Smooth muscle cell (in vitro differentiated cells): Measurements from ENCODE around the gene RAB15. TPM values are rescaled to one million over a fixed set of nuclear protein-coding genes. Genes with fewer than 3 reads are reported as not detected.

Source experiments
- DNase-seq: peaks from one replicate; lab custom pipeline; 2025; ENCODE audit not compliant: unreplicated experiment; lab: John Stamatoyannopoulos, UW
- H2AFZ ChIP-seq: fragments of 200-600 bp; sonication (generic); 2 replicates; pipeline ENCODE4 v1.6.0; 2016; ENCODE audit warnings: antibody characterized with exemption, low read depth, mild to moderate bottlenecking
- H3F3A ChIP-seq: fragments of 200-600 bp; sonication (generic); 2 replicates; pipeline ENCODE4 v1.6.0; 2017; ENCODE audit warnings: antibody characterized with exemption, low read depth
- H3K27ac ChIP-seq: fragments of 200-600 bp; sonication (generic); 2 replicates; pipeline ENCODE4 v1.5.1; 2016; ENCODE audit warnings: low read depth, mild to moderate bottlenecking
- H3K27me3 ChIP-seq: fragments of 200-600 bp; sonication (generic); 2 replicates; pipeline ENCODE4 v1.6.1; 2016; ENCODE audit warnings: low read depth, mild to moderate bottlenecking
- H3K36me3 ChIP-seq: fragments of 200-600 bp; sonication (generic); 2 replicates; pipeline ENCODE4 v1.5.1; 2016; ENCODE audit warnings: low read depth
- H3K4me1 ChIP-seq: fragments of 200-600 bp; sonication (generic); 2 replicates; pipeline ENCODE4 v1.5.1; 2016; ENCODE audit warnings: low read depth
- H3K4me2 ChIP-seq: fragments of 200-600 bp; sonication (generic); 2 replicates; pipeline ENCODE4 v1.6.0; 2016; ENCODE audit warnings: mild to moderate bottlenecking
- H3K4me3 ChIP-seq: fragments of 200-600 bp; sonication (generic); 2 replicates; pipeline ENCODE4 v1.5.1; 2016; ENCODE audit warnings: mild to moderate bottlenecking
- H3K79me2 ChIP-seq: fragments of 200-600 bp; sonication (generic); 2 replicates; pipeline ENCODE4 v1.6.0; 2016; ENCODE audit warnings: low read depth, mild to moderate bottlenecking
- H3K9ac ChIP-seq: fragments of 200-600 bp; sonication (generic); 2 replicates; pipeline ENCODE4 v1.6.0; 2016; ENCODE audit warnings: low read depth
- H3K9me3 ChIP-seq: fragments of 200-600 bp; sonication (generic); replicated peaks from 2 replicates; pipeline ENCODE4 v1.5.1; 2016; ENCODE audit warnings: low read depth
- H4K20me1 ChIP-seq: fragments of 200-600 bp; sonication (generic); 2 replicates; pipeline ENCODE4 v1.6.0; 2016; ENCODE audit warnings: low read depth
- WGBS: methylation state at CpG from one replicate; pipeline ENCODE4 v1.1.7; 2016; ENCODE audit warnings: low lambda C conversion rate; 5-methylcytosine and 5-hydroxymethylcytosine counted together
- polyA plus RNA-seq: library from polyadenylated mRNA; unstranded; fragments of >200 nt; fragmentation: Nextera tagmentation; extraction: Ambion mirVana; gene quantifications from 2 replicates; pipeline ENCODE4 v1.2.1, GENCODE V29; 2016
- total RNA-seq: library from RNA; depleted of rRNA; stranded (reverse); fragments of >200 nt; gene quantifications from 2 replicates; pipeline ENCODE4 v1.2.3, GENCODE V29; 2014
- TF ChIP-seq, protein P1 (sequence below): fragments of 200-600 bp; sonication (generic); IDR thresholded peaks from 2 replicates; pipeline ENCODE4 v1.5.1; 2017; ENCODE audit warnings: borderline replicate concordance, mild to moderate bottlenecking, antibody characterized with exemption; ENCODE audit not compliant: insufficient read depth, poor library complexity, severe bottlenecking

Gene RAB15
- total and polyA plus RNA-seq, 2 experiments from 2014 or later: 7.1 to 7.7 TPM

DNA sequence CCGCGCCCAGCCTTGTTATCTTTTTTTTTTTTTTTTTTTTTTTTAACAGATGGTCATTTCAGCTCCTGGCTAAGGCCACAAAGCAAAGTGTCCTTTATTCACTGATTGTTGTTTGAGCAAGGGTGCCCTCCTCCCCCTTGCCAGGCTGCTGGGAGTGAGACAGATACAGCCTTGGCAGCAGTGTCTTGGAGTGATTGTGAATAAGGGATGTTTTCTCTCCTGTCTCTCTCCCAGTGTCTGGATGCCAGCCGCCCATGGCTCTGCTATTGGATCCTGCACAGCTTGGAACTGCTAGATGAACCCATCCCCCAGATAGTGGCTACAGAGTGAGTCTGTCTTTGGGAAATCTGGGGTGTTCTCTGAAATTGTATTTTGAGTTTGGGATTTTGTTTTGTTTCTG lies 43.3 kb upstream of the RAB15 start:
- Histone ChIP-seq H3K27ac (no peak overlapping the region), H3K9me3 (no peaks in the 10 kb centered on the region), H2AFZ (no peak overlapping the region), H3K9ac (no peak overlapping the region), H4K20me1 (no peaks in the 10 kb centered on the region), H3K4me2 (no peak overlapping the region), H3K4me1 (peaks cover 4% of the 10 kb centered on the region), H3K4me3 (no peak overlapping the region), H3K36me3 (peaks cover 4% of the 10 kb centered on the region), H3K79me2 (no peaks in the 10 kb centered on the region), H3K27me3 (no peaks in the 10 kb centered on the region), H3F3A (no peaks in the 10 kb centered on the region)
- DNase-seq: no peak
- WGBS: 89% methylated on average over 3 of the region's 3 CpGs
- TF ChIP-seq, protein P1, sequence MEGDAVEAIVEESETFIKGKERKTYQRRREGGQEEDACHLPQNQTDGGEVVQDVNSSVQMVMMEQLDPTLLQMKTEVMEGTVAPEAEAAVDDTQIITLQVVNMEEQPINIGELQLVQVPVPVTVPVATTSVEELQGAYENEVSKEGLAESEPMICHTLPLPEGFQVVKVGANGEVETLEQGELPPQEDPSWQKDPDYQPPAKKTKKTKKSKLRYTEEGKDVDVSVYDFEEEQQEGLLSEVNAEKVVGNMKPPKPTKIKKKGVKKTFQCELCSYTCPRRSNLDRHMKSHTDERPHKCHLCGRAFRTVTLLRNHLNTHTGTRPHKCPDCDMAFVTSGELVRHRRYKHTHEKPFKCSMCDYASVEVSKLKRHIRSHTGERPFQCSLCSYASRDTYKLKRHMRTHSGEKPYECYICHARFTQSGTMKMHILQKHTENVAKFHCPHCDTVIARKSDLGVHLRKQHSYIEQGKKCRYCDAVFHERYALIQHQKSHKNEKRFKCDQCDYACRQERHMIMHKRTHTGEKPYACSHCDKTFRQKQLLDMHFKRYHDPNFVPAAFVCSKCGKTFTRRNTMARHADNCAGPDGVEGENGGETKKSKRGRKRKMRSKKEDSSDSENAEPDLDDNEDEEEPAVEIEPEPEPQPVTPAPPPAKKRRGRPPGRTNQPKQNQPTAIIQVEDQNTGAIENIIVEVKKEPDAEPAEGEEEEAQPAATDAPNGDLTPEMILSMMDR: no peak

DNA sequence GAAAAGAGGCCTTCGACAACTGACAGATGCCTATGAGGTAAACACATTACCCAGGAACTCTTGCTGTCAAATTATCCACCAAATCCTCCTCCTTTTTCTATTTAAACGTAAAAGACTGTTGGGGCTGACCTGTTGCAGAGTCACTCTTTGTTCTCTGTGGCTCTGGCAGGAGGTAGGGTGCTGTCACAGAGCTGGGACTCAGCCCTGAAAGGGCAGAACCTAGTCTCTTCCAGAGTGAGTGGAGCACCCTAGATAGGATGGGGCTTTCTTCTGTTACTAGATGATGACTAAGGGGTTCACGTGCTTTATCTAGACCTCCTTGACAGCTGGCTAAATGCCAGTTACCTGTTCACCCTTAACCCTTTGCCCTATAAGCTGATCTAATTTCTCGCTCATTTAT lies 40.2 kb upstream of the RAB15 start:
- TF ChIP-seq, protein P1: no peak
- no peak overlapping the region for H3K9ac ChIP-seq
- no peak overlapping the region for H3K4me2 ChIP-seq
- peaks cover 4% of the 10 kb centered on the region for H3K36me3 ChIP-seq
- H3K4me3 ChIP-seq: no peak overlapping the region
- no peaks in the 10 kb centered on the region for H4K20me1 ChIP-seq
- H3K27me3 ChIP-seq: no peaks in the 10 kb centered on the region
- WGBS: 94% methylated on average over 4 of the region's 4 CpGs
- no peak for DNase-seq
- H3K79me2 ChIP-seq: no peaks in the 10 kb centered on the region
- H3K4me1 ChIP-seq: no peaks in the 10 kb centered on the region
- no peak overlapping the region for H3K27ac ChIP-seq
- H3F3A ChIP-seq: no peaks in the 10 kb centered on the region
- no peak overlapping the region for H2AFZ ChIP-seq
- H3K9me3 ChIP-seq: no peaks in the 10 kb centered on the region

DNA sequence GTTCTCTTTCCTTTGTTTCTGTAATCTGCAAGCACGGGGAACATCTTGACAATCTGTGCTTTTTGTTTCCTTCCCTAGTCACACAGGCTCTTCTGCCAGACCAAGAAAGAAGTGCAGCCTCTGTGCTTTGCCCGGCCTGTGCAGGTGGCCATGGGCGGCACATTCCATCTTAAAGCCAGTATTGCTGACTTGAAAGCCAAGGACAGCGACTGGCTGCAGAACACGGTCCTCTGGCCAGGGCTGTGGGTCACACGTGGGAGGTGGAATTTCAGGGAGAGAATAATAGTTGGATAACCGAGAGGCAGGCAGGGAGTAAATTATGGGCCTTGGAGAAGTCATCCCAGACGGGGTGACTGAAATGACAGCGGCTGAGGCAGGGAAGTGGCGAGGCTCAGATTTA lies 39.4 kb upstream of the RAB15 start:
- Histone ChIP-seq H4K20me1 (no peaks in the 10 kb centered on the region), H3K36me3 (peaks cover 4% of the 10 kb centered on the region), H3K4me3 (no peak overlapping the region), H3F3A (no peaks in the 10 kb centered on the region), H3K79me2 (no peaks in the 10 kb centered on the region), H3K4me1 (no peaks in the 10 kb centered on the region), H3K4me2 (no peak overlapping the region), H3K9me3 (no peaks in the 10 kb centered on the region), H3K27ac (no peak overlapping the region), H2AFZ (no peak overlapping the region), H3K27me3 (no peaks in the 10 kb centered on the region), H3K9ac (no peak overlapping the region)
- TF ChIP-seq, protein P1: no peak
- WGBS: 90% methylated on average over 10 of the region's 10 CpGs
- no peak for DNase-seq

DNA sequence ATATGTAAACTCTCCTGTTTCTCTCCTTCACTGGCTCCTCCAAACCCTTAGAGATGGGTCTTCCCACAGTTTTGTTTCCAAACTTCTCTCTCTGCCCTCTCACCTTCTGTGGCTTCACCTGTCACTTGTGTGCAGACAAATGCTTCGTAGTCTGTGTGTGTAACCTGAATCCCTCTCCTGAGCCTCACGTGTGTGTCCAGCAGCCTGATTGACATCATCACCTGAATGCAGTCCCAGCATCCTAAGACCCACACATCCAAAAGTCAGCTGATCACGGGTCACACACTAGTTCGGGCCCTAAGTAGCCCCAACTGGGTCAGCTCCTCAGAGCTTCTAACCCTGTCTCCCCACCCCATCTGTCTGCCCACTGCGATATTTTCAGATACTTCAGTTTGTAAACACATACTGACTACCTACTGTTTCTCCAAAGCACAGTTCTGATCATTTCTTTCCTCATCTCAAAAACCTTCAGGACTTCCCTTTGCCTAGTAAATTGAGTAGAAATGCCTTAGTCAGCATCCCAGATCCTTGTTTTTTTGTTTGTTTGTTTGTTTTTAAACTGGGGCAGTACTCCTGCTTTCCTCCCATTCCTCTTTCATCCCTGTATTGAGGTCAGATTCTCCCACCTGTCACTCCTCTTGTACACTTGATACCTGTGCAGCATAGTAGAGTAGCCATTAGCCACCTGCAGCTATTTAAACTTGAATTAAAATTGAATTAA lies 38.2 kb upstream of the RAB15 start:
- Histone ChIP-seq H3K4me2 (no peak overlapping the region), H3K4me1 (no peaks in the 10 kb centered on the region), H3K27ac (no peak overlapping the region), H4K20me1 (no peaks in the 10 kb centered on the region), H3F3A (no peaks in the 10 kb centered on the region), H3K27me3 (no peaks in the 10 kb centered on the region), H3K9ac (no peak overlapping the region), H3K4me3 (no peak overlapping the region), H3K79me2 (no peaks in the 10 kb centered on the region), H2AFZ (no peak overlapping the region), H3K36me3 (peaks cover 4% of the 10 kb centered on the region), H3K9me3 (no peaks in the 10 kb centered on the region)
- 95% methylated on average over 5 of the region's 5 CpGs for WGBS
- TF ChIP-seq, protein P1: no peak
- no peak for DNase-seq
